IPS-NIHi7 (cell line): ENCODE results near the gene MMD.
"Not testable (repeated sequence)": the region's sequence is repeated elsewhere in the genome, so short reads cannot be mapped to it uniquely, and the experiment has no call there.

Experiments
- DNase-seq: peaks from one replicate; pipeline ENCODE4 v3.0.0; 2012; ENCODE audit warnings: mixed read lengths; ENCODE audit errors: extremely low spot score

MMD gene

DNA sequence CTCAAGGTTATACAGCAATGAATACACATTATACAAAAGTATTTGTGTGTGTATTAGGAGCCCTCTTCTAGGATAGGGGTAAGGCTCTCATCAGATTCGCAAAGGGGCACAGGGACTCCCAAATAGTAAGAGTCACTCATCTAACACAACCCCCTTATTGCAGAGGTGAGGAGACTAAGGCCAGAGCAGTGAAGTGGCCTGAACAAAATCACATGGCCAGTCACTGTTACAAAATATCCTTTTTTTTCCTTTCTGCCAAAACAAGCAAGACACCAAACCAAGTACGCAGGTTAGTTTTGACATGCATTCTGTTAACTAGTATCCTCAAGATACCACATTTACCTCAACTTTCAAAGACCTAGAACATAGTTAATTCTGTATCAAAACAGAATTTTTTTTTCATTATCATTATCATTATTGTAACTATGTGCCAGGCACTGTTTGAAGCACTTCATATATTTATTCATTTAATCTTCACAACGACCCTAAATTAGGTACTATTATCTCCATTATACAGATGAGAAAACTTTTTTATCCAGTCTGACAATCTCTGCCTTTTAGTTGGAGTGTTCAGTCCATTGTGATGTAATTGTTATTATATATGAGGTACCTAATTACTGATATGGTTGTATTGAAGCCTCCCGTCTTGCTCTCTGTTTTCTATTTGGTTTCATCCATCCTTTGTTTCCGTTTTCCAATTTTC is 25.7 kb downstream of the MMD start:
- no peak for DNase-seq

- no peak for DNase-seq
Observed at GRCh38 chr17:55394357-55395021, 27.1 kb downstream of the MMD start.

GRCh38 chr17:55391764-55392467 is 29.7 kb downstream of the MMD start:
- DNase-seq = no peak

- no peak for DNase-seq
Observed at GRCh38 chr17:55391244-55391757, 30.3 kb downstream of the MMD start.

DNA sequence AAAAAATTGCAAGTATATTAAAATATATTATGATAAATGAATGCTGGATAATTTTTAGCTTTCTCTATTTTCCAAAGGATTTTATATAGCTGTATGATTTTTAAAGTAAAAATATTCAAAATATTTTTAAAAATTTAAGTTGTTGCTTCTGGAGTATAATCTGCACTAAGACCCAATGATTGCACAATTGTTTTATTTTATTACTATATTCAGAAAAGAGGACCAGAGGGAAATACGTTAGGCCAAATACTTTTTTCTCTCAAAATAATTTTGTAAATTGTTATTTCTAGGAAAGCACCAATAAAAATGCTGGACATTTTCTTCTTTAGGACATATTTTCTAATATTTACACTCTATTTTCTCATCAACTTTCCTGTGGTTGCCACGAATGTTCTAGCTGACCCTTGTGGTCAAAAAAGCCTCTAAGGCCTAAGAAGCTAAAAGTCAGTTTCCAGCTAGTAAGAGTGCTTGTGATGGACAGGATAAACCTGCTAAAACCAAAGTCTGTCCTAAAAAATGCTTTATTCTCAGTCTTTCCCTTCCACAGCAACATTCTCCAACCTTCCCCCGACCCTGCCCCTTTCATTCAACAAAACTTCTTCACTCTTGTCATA is 31.2 kb downstream of the MMD start:
- no peak for DNase-seq

DNA sequence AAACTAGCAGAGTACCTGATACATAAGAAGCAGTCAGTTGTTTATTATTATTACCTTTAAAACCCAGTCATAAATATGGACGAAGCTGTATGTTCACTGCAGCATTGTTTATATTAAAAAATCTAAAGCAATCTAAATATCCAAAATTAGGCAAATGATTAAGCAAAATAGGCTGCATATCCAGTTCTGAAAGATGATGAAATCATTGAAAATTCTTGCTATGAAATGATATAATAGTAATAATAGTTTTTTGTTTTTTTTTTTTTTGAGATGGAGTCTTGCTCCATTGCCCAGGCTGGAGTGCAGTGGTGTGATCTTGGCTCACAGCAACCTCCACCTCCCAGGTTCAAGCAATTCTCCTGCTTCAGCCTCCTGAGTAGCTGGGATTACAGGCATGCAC is 31.9 kb downstream of the MMD start:
- not testable (repeated sequence) for DNase-seq

GRCh38 chr17:55388842-55389241 is 32.8 kb downstream of the MMD start:
- no peak for DNase-seq

DNA sequence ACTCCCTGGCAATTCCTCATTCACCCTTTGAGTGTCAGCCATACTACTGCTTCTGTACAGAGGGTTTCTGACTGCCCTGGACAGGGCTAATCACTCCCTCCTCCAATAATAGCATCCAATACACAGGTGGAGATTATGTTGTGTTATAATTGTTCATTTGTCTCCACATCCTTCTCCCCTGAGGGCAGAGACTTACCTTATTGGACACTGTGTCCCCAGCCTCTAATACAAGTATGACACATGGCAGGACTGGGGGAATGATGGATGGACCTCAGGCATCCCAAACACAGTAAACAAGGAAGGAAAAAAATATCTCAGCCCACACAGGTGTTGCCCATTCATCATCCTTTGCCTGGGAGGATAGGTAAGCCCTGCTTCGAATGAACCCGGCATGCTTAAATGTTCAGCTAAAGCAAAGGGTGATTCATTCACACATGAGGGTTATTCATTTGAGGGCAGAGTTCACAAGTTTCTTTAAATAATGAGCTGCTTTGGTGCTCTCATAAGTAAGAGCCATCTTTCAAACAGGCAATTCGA is 34.8 kb downstream of the MMD start:
- DNase-seq = no peak

DNA sequence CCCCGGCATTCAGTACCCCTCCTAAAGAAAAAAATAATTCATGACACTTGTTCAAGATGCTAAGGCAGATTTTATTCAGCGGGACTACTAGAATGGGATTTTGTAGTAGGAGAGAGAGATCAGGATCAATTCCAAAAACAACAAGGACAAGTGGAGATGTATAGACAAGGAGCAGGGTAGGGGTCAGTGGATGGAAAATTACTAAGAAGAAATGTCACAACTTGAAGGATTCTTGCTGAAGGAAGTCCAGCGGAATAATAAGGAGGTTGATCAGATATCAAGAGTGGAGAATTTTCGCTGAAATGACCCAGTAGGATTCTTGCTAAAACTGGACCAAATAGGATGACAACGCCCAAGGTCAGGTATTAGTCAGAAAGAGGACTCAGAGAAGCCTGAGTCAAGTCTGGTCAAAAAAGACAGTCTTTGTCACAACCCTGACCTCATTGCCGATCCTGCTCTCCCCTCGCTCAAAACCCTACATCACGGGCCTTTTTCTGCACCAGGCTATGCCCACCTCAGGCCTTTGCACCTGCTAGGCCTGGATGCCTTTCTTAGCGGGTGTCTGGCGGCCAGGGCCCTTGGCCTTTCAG is 36.9 kb downstream of the MMD start:
- no peak for DNase-seq

DNA sequence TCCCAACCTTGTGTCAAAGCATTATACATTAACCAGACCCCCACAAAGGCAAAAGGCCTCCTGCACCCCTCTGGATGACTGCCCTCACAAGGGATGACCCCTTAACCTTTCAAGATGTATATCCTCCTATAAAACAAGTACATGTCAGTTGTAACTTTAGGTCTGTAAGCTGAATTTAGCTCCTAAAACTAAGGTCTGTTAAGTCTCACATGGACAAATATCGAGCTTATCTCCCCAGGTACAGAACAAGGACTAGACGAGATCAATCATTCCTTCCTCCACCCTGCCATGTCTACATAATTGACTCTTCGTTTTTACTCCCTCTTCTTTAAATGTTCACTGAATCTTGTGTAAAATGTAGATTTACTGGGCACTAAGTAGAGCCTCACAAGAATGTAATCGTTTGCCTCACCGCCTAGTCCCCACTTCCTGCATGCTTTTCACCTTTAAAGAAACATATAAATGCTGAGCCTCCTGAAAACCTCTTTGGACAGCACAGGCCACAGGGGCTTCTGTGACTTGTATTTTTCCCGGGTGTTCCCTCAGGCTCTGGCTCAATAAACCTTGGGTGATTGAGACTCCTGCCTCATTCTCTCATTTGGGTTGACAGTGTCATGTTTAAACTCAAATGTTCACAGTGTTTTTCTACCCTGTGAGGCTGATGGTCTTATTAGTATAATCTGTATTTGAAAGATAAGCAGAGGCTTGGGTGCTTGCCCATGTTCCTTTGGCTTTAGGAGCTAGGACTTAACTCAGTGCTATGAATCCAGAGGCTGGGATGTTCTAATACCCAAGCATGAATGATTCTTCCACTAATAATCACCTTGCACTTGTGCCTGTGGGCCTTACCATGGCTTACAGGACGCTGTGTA is 37.6 kb downstream of the MMD start:
- DNase-seq = no peak

- no peak for DNase-seq
Observed at GRCh38 chr17:55381017-55381770, 40.4 kb downstream of the MMD start.

DNA sequence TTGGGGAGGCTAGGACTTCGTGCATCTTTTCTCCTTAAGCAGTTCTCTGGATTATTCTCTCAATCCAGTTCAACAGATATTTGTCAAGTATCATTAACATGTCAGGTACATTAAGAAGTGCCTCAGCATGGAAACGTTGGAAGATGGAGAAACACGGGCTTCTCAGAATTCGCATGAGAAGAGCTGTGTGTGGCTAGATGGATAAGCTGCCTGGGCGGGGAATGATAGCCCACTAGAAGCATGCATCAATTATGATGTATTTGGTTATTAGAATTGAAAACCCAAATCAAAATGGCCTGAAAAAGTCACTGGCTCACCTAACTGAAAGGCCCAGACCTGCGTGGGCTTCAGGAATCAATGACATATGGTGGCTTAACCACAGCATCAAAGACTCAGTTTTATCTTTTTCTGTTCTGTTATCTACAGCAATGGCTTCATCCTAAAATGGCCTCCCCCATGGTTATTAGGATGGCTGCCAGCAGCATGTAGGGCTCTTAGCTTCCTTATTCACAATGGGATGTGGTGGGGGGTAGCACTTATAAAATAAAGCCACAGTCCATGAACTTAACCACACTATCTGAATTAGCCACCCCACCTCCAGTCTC is 43.9 kb downstream of the MMD start:
- no peak for DNase-seq

- DNase-seq = no peak
Observed at GRCh38 chr17:55368706-55369105, 52.9 kb downstream of the MMD start.

DNA sequence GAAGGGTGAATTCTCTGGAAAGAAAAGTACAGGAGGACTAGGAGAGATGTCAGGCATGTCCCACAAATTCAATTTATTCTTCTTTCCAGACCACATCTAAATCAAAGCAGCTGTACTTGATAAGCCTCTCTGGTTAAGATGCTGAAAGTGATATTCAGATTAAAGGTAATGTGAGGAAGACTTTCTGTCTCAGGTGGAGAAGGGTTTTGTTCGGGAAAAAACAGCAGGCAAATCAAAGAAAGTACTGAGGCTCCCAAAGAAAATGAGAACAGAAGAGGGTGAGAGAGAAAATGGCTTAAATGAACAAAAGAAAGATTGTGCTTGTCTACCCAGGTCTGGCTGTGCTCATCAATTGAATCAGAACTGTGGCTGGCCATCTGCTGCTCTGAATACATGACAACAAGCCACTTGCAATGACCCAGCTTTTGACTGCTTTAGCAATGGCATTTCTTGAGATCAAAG is 55.6 kb downstream of the MMD start:
- no peak for DNase-seq

GRCh38 chr17:55363033-55363432 is 58.6 kb downstream of the MMD start:
- DNase-seq = no peak

- no peak for DNase-seq
Observed at GRCh38 chr17:55360971-55361370, 60.7 kb downstream of the MMD start.

DNA sequence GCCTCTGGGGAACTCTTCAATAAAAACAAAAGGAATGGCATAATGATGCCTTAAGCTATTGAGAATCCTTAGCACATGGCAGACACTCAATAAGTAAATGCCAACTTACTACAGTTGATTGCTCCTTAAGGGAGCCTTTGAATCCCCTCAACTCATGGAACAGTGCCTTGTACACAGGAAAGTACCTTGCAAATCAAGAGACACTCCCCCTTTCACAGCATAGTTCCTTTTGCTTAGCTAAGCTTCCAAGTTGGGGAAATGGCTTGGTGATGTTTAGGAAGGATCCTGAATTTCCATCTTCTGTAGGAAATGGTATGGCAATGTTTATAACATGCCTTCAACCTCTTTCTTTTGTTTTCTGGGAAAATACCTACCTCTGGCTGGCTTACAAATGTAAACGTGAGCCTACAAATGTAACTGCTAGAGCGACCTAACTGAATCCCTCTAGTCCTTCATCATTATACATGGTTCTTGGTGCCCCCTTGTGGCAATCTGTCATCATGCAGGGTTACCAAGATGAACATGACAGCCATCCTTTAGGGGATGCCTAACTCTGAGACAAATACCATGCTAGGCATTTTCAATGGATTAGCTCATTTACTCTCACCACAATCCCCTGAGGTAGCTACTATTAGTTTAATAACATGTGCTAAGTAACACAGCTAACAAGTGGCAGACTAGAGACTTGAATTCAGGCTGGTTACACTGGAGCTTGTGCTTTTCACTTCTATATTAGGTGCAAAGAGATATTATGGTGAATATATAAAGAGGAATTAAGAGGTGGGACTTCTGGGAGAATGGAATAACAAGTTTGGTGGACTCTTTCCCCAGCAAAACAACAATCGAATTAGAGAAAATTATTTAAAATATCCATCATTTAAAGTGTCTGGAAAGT is 65.0 kb downstream of the MMD start:
- DNase-seq = peak; percentile 89

GRCh38 chr17:55354941-55355340 is 66.7 kb downstream of the MMD start:
- DNase-seq = no peak
